ENCODE data around the gene ADGRL4.
"Not testable (repeated sequence)": the region's sequence is repeated elsewhere in the genome, so short reads cannot be mapped to it uniquely, and the experiment has no call there.

ADGRL4 gene

GRCh38 chr1:78913950-78914349, 92.6 kb downstream of the ADGRL4 start:
- DNase-seq: no peak

- DNase-seq: no peak
These were observed 94.3 kb downstream of the ADGRL4 start for GRCh38 chr1:78911956-78912880.

GRCh38 chr1:78902641-78903040, 103.9 kb downstream of the ADGRL4 start:
- DNase-seq: no peak

- DNase-seq: no peak
These were observed 111.7 kb downstream of the ADGRL4 start for GRCh38 chr1:78894811-78895210.

- no peak for DNase-seq
These were observed 114.2 kb downstream of the ADGRL4 start for GRCh38 chr1:78892260-78892840.

- DNase-seq: no peak
These were observed 119.1 kb downstream of the ADGRL4 start for GRCh38 chr1:78887458-78887857.

- peak; percentile 19 for DNase-seq
These were observed 121.7 kb downstream of the ADGRL4 start for GRCh38 chr1:78884685-78885452.

- DNase-seq: no peak
These were observed 126.3 kb downstream of the ADGRL4 start for GRCh38 chr1:78880223-78880622.

- not testable (repeated sequence) for DNase-seq
These were observed 130.5 kb downstream of the ADGRL4 start for GRCh38 chr1:78875986-78876385.

GRCh38 chr1:78872801-78873200, 133.7 kb downstream of the ADGRL4 start:
- DNase-seq: peak; percentile 83

- DNase-seq: no peak
These were observed 135.3 kb downstream of the ADGRL4 start for GRCh38 chr1:78871249-78871648.

- DNase-seq: no peak
These were observed 137.4 kb downstream of the ADGRL4 start for GRCh38 chr1:78869136-78869535.

- DNase-seq: no peak
These were observed 142.4 kb downstream of the ADGRL4 start for GRCh38 chr1:78864175-78864574.

GRCh38 chr1:78856096-78856495, 150.4 kb downstream of the ADGRL4 start:
- DNase-seq: no peak

- no peak for DNase-seq
These were observed 151.3 kb downstream of the ADGRL4 start for GRCh38 chr1:78855258-78855657.

- DNase-seq: no peak
These were observed 152.0 kb downstream of the ADGRL4 start for GRCh38 chr1:78854556-78854955.

GRCh38 chr1:78843546-78843945, 163.0 kb downstream of the ADGRL4 start:
- DNase-seq: peak; percentile 55

- DNase-seq: no peak
These were observed 163.4 kb downstream of the ADGRL4 start for GRCh38 chr1:78843111-78843510.

- peak; percentile 78 for DNase-seq
These were observed 165.9 kb downstream of the ADGRL4 start for GRCh38 chr1:78840453-78841271.

Data from EL (cell line).